Measurements from ENCODE around the gene PLEK2.
"Not testable (repeated sequence)": the region's sequence is repeated elsewhere in the genome, so short reads cannot be mapped to it uniquely, and the experiment has no call there.

Gene PLEK2

GRCh38 chr14:67343601-67344230 lies 68.2 kb downstream of the PLEK2 start:
- Histone ChIP-seq H3K9me3 (ENCODE audit: control insufficient read depth, insufficient read depth, low read length) (no peaks in the 10 kb centered on the region), H3K36me3 (ENCODE audit: insufficient read depth, low read length) (no peaks in the 10 kb centered on the region; the same call in 1 of the 2 replicates), H3K9ac (ENCODE audit: low read depth, low read length) (no peak overlapping the region), H3K4me1 (ENCODE audit: insufficient read depth, low read length) (no peaks in the 10 kb centered on the region)

GRCh38 chr14:67341231-67341630 lies 70.7 kb downstream of the PLEK2 start:
- not testable (repeated sequence) for H3K4me1 ChIP-seq (ENCODE audit: insufficient read depth, low read length); H3K9ac ChIP-seq (ENCODE audit: low read depth, low read length); H3K36me3 ChIP-seq (ENCODE audit: insufficient read depth, low read length); H3K9me3 ChIP-seq (ENCODE audit: control insufficient read depth, insufficient read depth, low read length)
